Stimulated activated CD8-positive, alpha-beta memory T cell treated with anti-CD3 and anti-CD28 coated beads, Interleukin-12 subunit alpha, Interleukin-12 subunit beta, amount 100 ng/mL, for 24 hours (primary cell): ENCODE data around the gene MAGEE2.
"Not testable (repeated sequence)": the region's sequence is repeated elsewhere in the genome, so short reads cannot be mapped to it uniquely, and the experiment has no call there.

Source experiments
- DNase-seq: peaks from one replicate; pipeline ENCODE4 v3.0.0-alpha.2; 2020; ENCODE audit errors: extremely low read depth

MAGEE2 gene, protein sequence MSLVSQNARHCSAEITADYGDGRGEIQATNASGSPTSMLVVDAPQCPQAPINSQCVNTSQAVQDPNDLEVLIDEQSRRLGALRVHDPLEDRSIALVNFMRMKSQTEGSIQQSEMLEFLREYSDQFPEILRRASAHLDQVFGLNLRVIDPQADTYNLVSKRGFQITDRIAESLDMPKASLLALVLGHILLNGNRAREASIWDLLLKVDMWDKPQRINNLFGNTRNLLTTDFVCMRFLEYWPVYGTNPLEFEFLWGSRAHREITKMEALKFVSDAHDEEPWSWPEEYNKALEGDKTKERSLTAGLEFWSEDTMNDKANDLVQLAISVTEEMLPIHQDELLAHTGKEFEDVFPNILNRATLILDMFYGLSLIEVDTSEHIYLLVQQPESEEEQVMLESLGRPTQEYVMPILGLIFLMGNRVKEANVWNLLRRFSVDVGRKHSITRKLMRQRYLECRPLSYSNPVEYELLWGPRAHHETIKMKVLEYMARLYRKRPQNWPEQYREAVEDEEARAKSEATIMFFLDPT

DNA sequence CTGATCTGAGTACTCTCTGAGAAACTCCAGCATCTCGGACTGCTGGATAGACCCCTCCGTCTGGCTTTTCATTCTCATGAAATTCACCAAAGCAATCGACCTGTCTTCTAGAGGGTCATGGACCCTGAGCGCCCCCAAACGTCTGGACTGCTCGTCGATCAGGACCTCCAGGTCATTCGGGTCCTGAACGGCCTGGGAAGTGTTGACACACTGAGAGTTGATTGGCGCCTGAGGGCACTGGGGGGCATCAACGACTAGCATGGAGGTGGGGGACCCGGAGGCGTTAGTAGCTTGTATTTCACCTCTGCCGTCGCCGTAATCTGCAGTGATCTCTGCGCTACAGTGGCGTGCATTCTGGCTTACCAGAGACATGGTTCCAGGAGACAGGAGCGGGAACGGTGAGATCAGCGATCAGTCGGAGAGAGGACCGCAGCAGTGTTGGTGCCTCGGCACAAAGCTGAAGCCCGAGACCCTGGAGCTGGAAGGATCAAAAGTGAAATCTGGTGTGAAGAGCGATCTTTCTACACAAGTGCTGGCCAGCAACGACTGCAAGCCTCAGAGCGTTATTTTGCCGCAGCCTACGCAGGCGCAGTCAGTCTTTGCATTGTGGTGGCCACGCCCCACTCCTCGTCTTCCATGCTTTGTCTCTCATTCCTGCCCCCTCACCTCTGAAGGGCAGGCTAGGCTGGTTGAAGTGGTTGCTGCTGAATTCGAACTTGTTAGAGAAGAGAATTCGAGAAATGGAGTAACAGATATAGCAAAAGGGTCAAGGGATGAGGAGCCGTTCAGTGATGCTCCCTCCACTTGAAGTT is at the start of gene MAGEE2:
TSS of gene MAGEE2 (minus strand) at position 575 of the 812 bp plus-strand sequence. CDS start at position 372, 203 bp downstream.
- no peak for DNase-seq

DNA sequence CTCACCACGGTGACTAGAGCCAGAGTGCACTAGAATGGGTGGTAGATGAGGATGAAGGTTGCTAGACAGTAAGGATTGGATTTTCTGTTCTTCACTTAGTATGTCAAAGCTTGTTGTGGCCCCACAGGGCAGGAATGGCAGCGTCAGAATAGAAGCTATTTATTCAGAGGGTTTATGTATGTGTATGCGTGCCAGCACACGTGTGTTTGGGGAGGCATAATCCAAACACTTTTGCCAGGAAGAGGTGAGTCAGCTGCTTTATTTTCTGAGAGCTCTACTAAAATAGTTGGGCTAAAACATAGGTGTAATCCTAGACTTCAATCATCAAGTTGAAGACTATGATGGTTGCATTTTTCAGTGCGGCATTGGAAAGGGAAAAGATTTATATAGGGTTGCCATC is 1.2 kb upstream of the MAGEE2 start:
- DNase-seq = no peak

DNA sequence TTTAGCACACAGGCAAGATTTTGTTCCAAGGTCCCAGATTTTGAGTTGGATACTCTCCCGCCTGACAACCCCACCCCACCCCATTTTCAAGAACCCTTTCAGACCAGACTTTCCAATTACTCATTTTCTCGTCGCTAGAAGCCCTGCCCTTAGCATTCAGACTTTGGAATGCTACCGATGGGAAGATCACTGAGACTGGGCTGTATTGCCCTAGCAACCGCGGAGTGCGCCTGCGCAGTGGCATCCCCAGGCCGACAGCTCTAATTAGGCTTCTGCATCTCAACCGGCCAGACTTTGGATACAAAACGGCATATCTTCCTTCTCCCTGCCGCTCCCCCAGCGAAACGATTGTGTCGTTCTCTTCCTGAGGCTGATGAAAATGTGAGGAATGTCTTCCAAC is 3.4 kb downstream of the MAGEE2 start:
- DNase-seq = no peak

DNA sequence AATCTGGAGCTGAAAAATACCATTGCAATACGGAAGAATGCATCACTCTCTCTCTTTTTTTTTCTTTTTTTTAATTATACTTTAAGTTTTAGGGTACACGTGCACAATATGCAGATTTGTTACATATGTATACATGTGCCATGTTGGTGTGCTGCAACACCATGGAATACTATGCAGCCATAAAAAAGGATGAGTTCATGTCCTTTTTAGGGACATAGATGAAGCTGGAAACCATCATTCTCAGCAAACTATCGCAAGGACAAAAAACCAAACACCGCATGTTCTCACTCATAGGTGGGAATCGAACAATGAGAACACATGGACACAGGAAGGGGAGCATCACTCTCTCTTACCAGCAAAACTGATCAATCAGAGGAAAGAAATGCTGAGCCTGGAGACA is 17.0 kb downstream of the MAGEE2 start:
- not testable (repeated sequence) for DNase-seq

DNA sequence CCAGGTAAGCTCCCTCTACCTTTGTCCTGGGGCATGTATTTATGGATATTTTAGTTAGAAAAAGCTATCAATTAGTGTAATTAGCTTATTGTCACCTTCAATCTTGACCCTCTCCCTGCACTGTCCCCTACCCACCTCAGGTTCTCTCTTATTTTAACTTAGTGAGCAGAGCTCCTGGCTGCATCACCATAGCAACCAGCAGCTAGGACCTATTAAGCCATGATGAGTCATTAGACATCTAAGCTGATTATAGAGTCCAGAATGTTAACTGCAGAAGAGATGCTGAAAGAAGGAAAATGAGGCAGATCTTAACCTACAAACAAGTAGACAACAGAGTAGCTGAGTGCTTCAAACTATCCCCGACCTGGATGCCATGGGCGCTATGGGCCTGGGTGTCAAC is 36.6 kb downstream of the MAGEE2 start:
- DNase-seq = no peak

DNA sequence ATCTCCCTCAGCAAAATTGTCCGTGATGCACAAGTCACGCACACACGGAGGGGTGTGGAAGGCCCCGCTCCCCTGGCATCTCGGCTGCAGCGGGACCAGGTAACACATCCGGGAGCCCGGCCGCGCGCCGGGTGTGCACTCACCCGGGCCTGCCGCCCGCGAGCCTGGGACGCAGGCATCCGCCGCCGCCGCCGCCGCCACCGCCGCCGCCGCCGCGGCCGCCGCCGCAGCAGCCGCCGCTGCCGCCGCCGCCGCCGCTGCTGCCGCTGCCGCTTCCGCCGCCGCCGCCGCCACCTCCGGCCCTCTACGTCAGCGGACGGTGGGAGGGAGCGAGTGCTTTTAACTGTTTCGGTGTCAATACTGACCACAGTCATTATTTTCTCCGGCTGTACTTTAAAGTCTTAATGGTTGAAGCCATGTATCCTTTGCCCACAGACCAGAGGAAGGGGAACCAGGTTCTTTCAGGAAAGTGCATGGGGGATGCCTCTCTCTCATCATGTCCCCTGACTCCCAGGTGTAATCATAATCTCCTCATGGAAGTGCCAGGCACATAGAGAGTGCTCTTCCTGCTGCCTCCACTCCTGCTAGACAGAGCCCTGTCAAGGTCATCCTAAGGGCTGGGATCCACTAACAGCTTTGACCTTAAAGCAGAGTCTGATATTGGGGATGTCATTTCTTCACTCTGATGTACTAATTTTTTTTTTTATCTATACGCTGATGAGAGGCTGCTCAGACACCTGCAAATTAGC is 38.0 kb downstream of the MAGEE2 start:
- DNase-seq = no peak
